Vagina (tissue), 2 donors: ENCODE data around the gene TMEM45A. TPM values are rescaled to one million over a fixed set of nuclear protein-coding genes. Genes with fewer than 3 reads are reported as not detected.
A peak's percentile ranks its signal among the peaks of the same experiment; 100 is the strongest.

Experiments used
- DNase-seq, 2 donors: peaks; one replicate each; pipeline ENCODE4 v3.0.0-alpha.2; 2017; ENCODE audit errors: extremely low spot score in 2 of 2
- H3K27ac ChIP-seq: fragments of 200-600 bp; sonication (generic); one replicate; pipeline ENCODE4 v1.5.1; 2019
- H3K27me3 ChIP-seq: fragments of 200-600 bp; sonication (generic); one replicate; pipeline ENCODE4 v1.5.1; 2019
- H3K36me3 ChIP-seq, 2 donors: fragments of 200-600 bp; sonication (generic); one replicate each; pipeline ENCODE4 v1.5.1; 2017 to 2019
- H3K4me1 ChIP-seq: fragments of 200-600 bp; sonication (generic); one replicate; pipeline ENCODE4 v1.5.1; 2019
- H3K4me3 ChIP-seq, 2 donors: fragments of 200-600 bp; sonication (generic); 1 replicate in 1 of 2; 2 replicates in 1 of 2; pipeline ENCODE4 v1.5.1; 2016 to 2019
- H3K9me3 ChIP-seq: fragments of 200-600 bp; sonication (generic); one replicate; pipeline ENCODE4 v1.5.1; 2019
- CTCF ChIP-seq, 3 experiments: fragments of 450-650 bp in 2 of 3; fragments of 200-600 bp in 1 of 3; sonication (generic) in 1 of 3; IDR thresholded peaks; one replicate each; pipeline ENCODE4 v1.5.1; 2017 to 2019; ENCODE audit warnings: antibody characterized with exemption in 3 of 3, mild to moderate bottlenecking in 2 of 3, moderate library complexity in 2 of 3
- POLR2A ChIP-seq, 2 donors: fragments of 450-650 bp; IDR thresholded peaks; one replicate each; pipeline ENCODE4 v1.6.1; 2017; ENCODE audit warnings: antibody characterized with exemption in 2 of 2, mild to moderate bottlenecking in 2 of 2, moderate library complexity in 2 of 2
- POLR2AphosphoS5 ChIP-seq, 2 donors: sonication (generic); formaldehyde crosslinking; IDR thresholded peaks; one replicate each; pipeline ENCODE4 v1.9.0; 2017; ENCODE audit warnings: antibody characterized with exemption in 2 of 2, mild to moderate bottlenecking in 2 of 2, low read depth in 1 of 2; ENCODE audit not compliant: insufficient read depth in 1 of 2
- intact Hi-C: fragments of 100-400 bp; cut with DNase I; formaldehyde crosslinking; loops from one replicate; pipeline ENCODE4 v1.15.1; 2023
- total RNA-seq: library from RNA; depleted of rRNA; stranded (reverse); fragments of >200 nt; gene quantifications from one replicate; pipeline ENCODE4 v1.2.3, GENCODE V29; 2016

The TMEM45A gene
- total RNA-seq, 1 donor from 2014 or later = 46.4 TPM

GRCh38 chr3:100522125-100522524 is 29.7 kb downstream of the TMEM45A start:
- Histone ChIP-seq H3K27me3 (no peaks in the 10 kb centered on the region), H3K27ac (no peak overlapping the region), H3K36me3 (no peaks in the 10 kb centered on the region), H3K4me3 (no peak overlapping the region), H3K4me1 (peaks cover 6% of the 10 kb centered on the region), H3K9me3 (no peaks in the 10 kb centered on the region)
- TF ChIP-seq CTCF (IDR thresholded peaks at IDR 0.05) (no peak), POLR2A (IDR thresholded peaks at IDR 0.05) (no peak), POLR2AphosphoS5 (IDR thresholded peaks at IDR 0.05; ENCODE audit: insufficient read depth in 1 of 2, low read depth in 1 of 2) (no peak)
- no peak for DNase-seq
- intact Hi-C loops = no loop called here

GRCh38 chr3:100523050-100523760 is 30.8 kb downstream of the TMEM45A start:
- no peaks in the 10 kb centered on the region for H3K9me3 ChIP-seq
- intact Hi-C loops = no loop called here
- DNase-seq = no peak
- no peaks in the 10 kb centered on the region for H3K27me3 ChIP-seq
- H3K27ac ChIP-seq = peak overlapping the region; percentile 10
- H3K4me1 ChIP-seq = peaks cover 6% of the 10 kb centered on the region
- no peaks in the 10 kb centered on the region for H3K36me3 ChIP-seq
- no peak overlapping the region for H3K4me3 ChIP-seq
- TF ChIP-seq POLR2A (IDR thresholded peaks at IDR 0.05) (no peak), CTCF (IDR thresholded peaks at IDR 0.05) (no peak), POLR2AphosphoS5 (IDR thresholded peaks at IDR 0.05; ENCODE audit: insufficient read depth in 1 of 2, low read depth in 1 of 2) (no peak)

GRCh38 chr3:100525753-100526612 is 33.6 kb downstream of the TMEM45A start:
- H3K36me3 ChIP-seq = no peaks in the 10 kb centered on the region
- no peak overlapping the region for H3K4me3 ChIP-seq
- H3K27me3 ChIP-seq = no peaks in the 10 kb centered on the region
- peaks cover 6% of the 10 kb centered on the region for H3K4me1 ChIP-seq
- TF ChIP-seq POLR2AphosphoS5 (IDR thresholded peaks at IDR 0.05; ENCODE audit: insufficient read depth in 1 of 2, low read depth in 1 of 2) = no peak
- TF ChIP-seq POLR2A (IDR thresholded peaks at IDR 0.05) = no peak
- TF ChIP-seq CTCF (IDR thresholded peaks at IDR 0.05) = no peak
- no peaks in the 10 kb centered on the region for H3K9me3 ChIP-seq
- intact Hi-C loops = no loop called here
- no peak for DNase-seq
- H3K27ac ChIP-seq = peak overlapping the region; percentile 72

- Histone ChIP-seq H3K27ac (peak overlapping the region; percentile 72), H3K9me3 (no peaks in the 10 kb centered on the region), H3K4me1 (peaks cover 6% of the 10 kb centered on the region), H3K4me3 (no peak overlapping the region), H3K27me3 (no peaks in the 10 kb centered on the region), H3K36me3 (no peaks in the 10 kb centered on the region)
- no peak for DNase-seq
- intact Hi-C loops = no loop called here
- TF ChIP-seq POLR2A (IDR thresholded peaks at IDR 0.05) (no peak), POLR2AphosphoS5 (IDR thresholded peaks at IDR 0.05; ENCODE audit: insufficient read depth in 1 of 2, low read depth in 1 of 2) (peak in 1 of 2 donors; percentile 37)
Measured at GRCh38 chr3:100526613-100527346, 34.4 kb downstream of the TMEM45A start.

GRCh38 chr3:100527347-100527735 is 34.9 kb downstream of the TMEM45A start:
- TF ChIP-seq POLR2AphosphoS5 (IDR thresholded peaks at IDR 0.05; ENCODE audit: insufficient read depth in 1 of 2, low read depth in 1 of 2) (no peak), POLR2A (IDR thresholded peaks at IDR 0.05) (no peak), CTCF (IDR thresholded peaks at IDR 0.05) (no peak)
- H3K36me3 ChIP-seq = no peaks in the 10 kb centered on the region
- no peaks in the 10 kb centered on the region for H3K9me3 ChIP-seq
- H3K27ac ChIP-seq = no peak overlapping the region
- no peak overlapping the region for H3K4me3 ChIP-seq
- H3K27me3 ChIP-seq = no peaks in the 10 kb centered on the region
- H3K4me1 ChIP-seq = peaks cover 10% of the 10 kb centered on the region
- intact Hi-C loops = no loop called here
- no peak for DNase-seq
